K562 (cell line): ENCODE results near the gene GYPE.
"Not testable (repeated sequence)": the region's sequence is repeated elsewhere in the genome, so short reads cannot be mapped to it uniquely, and the experiment has no call there.

Experiments used
- BACH1 ChIP-seq: fragments of 200-800 bp; sonication (Bioruptor generic); IDR thresholded peaks from 2 replicates; pipeline ENCODE4 v1.6.1; 2016; ENCODE audit warnings: missing genetic modification characterization, missing compliant biosample characterization
- BRCA1 ChIP-seq, 2 experiments: fragments of 450-650 bp in 1 of 2; sonication (generic) in 1 of 2; formaldehyde crosslinking in 1 of 2; IDR thresholded peaks; 2 replicates each; pipeline versions ENCODE4 v1.5.0 to v1.6.1; 2017 to 2020; ENCODE audit warnings: mild to moderate bottlenecking in 1 of 2, missing genetic modification reagents in 1 of 2
- EZH2 ChIP-seq: IDR thresholded peaks from 2 replicates; pipeline ENCODE4 v1.6.1; 2012; ENCODE audit warnings: low read depth, mild to moderate bottlenecking, inconsistent platforms, low read length, borderline replicate concordance
- FOXJ3 ChIP-seq: sonication (generic); formaldehyde crosslinking; IDR thresholded peaks from 2 replicates; pipeline ENCODE4 v1.4.0; 2020; ENCODE audit warnings: mild to moderate bottlenecking, missing genetic modification reagents
- JUNB ChIP-seq: fragments of 450-650 bp; formaldehyde crosslinking; conservative IDR thresholded peaks from 2 replicates; pipeline ENCODE4 v1.4.0; 2020; ENCODE audit warnings: mild to moderate bottlenecking
- POLR2A ChIP-seq: fragments of 450-650 bp; conservative IDR thresholded peaks from 2 replicates; pipeline ENCODE4 v1.6.1; 2016
- POLR2AphosphoS5 ChIP-seq: IDR thresholded peaks from 2 replicates; pipeline ENCODE4 v1.6.1; 2011; ENCODE audit warnings: mild to moderate bottlenecking, low read depth, low read length, moderate library complexity; ENCODE audit not compliant: control insufficient read depth, insufficient read depth
- SMAD2 ChIP-seq: fragments of 150-350 bp; IDR thresholded peaks from 2 replicates; pipeline ENCODE4 v1.6.1; 2014; ENCODE audit warnings: low read depth, mild to moderate bottlenecking, low read length
- TRIM28 ChIP-seq: fragments of 450-650 bp; IDR thresholded peaks from 2 replicates; pipeline ENCODE4 v1.6.1; 2017
- ZBTB2 ChIP-seq: fragments of 450-650 bp; IDR thresholded peaks from 2 replicates; pipeline ENCODE4 v1.6.1; 2016; ENCODE audit warnings: antibody characterized with exemption
- ZBTB26 ChIP-seq: fragments of 450-650 bp; formaldehyde crosslinking; IDR thresholded peaks from 2 replicates; pipeline ENCODE4 v1.4.0; 2022; ENCODE audit warnings: missing genetic modification characterization
- ZFX ChIP-seq: sonication (generic); formaldehyde crosslinking; IDR thresholded peaks from 2 replicates; pipeline ENCODE4 v1.8.0; 2022; ENCODE audit warnings: mild to moderate bottlenecking, missing genetic modification reagents, moderate library complexity
- TF ChIP-seq, protein P1 (sequence below): fragments of 250-450 bp; sonication (Bioruptor Pico); IDR thresholded peaks from 2 replicates; pipeline ENCODE4 v1.5.1; 2021; ENCODE audit warnings: mild to moderate bottlenecking

GRCh38 chr4:143843506-143843832, 61.9 kb downstream of the GYPE start:
- TF ChIP-seq POLR2A; JUNB (CRISPR knock-in tag); ZBTB26 (CRISPR knock-in tag); ZFX; SMAD2; BACH1; EZH2; POLR2AphosphoS5; ZBTB2; TRIM28; BRCA1 (IDR thresholded peaks at IDR 0.05); BRCA1 (CRISPR knock-in tag; IDR thresholded peaks at IDR 0.05); FOXJ3: not testable (repeated sequence)
- TF ChIP-seq, protein P1, sequence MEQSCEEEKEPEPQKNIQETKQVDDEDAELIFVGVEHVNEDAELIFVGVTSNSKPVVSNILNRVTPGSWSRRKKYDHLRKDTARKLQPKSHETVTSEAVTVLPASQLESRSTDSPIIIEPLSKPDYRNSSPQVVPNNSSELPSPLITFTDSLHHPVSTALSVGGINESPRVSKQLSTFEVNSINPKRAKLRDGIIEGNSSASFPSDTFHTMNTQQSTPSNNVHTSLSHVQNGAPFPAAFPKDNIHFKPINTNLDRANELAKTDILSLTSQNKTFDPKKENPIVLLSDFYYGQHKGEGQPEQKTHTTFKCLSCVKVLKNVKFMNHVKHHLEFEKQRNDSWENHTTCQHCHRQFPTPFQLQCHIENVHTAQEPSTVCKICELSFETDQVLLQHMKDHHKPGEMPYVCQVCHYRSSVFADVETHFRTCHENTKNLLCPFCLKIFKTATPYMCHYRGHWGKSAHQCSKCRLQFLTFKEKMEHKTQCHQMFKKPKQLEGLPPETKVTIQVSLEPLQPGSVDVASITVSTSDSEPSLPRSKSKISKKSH (CRISPR knock-in tag): not testable (repeated sequence)
